HG03575 (cell line): ENCODE results near the gene FBXL16.
"Not testable (repeated sequence)": the region's sequence is repeated elsewhere in the genome, so short reads cannot be mapped to it uniquely, and the experiment has no call there.

Experiments
- ATAC-seq: cut with Tn5 transposase; IDR thresholded peaks from one replicate; pipeline ENCODE4 v1.9.1; 2021; ENCODE audit not compliant: unreplicated experiment, insufficient number of reproducible peaks, low FRiP score; ENCODE audit errors: extremely low read depth

Gene FBXL16

DNA sequence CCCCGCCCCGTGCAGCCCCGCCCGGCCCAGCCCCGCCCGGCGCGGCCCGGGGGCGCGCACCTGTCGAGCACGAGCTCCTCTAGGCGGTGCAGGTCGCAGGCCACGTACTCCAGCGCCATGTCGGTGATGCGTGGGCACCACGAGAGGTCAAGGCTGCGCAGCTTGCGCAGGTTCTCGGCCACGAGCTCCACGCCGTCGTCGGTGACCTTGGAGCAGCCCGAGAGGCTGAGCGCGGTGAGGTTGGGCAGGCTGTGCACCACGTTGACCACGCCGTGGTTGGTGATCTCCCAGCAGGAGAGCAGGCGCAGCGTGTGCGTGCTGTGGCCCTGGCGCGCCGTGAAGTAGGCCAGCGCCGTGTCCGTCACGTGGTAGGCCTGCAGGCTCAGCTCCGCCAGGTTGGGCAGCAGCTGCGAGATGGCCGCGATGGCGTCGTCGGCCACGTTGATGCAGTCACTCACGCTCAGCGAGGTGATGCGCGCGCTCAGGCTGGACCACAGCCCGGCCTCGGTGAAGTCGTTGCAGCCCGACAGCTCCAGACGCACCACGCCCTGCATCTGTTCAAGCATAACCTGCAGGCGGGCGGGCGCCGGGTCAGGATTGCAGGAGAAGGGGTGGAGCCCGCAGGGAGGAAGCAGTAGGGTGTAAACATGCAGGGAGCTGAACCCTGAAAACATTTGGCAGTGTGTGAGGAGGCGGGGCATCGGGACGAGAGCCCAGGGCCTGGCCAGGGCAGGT, 10.1 kb downstream of the FBXL16 start:
- ATAC-seq, result no peak

DNA sequence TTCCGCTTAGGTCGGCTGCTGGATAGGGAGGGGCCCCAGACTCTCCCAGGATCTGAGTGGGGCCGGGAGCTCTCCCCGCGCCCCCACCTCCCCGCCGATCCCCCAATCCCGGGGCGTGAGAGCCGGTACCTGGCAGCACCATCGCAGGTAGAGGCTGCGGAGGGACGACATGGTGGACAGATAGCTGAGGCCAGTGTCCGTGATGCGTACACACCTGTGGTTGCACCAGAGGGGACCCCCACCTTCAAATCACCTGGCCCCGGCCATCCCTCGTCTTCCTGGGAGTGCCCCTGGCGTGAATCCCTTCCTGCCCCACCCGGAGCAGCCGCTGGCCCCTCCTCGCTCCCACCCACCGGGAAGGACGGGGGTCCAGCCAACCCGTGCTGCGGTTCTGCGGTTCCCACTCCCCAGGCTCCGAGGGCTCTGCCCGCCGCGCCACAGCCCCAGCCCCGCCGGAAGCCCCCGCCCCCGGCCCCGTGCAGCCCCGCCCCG, 10.7 kb downstream of the FBXL16 start:
- ATAC-seq, result no peak

DNA sequence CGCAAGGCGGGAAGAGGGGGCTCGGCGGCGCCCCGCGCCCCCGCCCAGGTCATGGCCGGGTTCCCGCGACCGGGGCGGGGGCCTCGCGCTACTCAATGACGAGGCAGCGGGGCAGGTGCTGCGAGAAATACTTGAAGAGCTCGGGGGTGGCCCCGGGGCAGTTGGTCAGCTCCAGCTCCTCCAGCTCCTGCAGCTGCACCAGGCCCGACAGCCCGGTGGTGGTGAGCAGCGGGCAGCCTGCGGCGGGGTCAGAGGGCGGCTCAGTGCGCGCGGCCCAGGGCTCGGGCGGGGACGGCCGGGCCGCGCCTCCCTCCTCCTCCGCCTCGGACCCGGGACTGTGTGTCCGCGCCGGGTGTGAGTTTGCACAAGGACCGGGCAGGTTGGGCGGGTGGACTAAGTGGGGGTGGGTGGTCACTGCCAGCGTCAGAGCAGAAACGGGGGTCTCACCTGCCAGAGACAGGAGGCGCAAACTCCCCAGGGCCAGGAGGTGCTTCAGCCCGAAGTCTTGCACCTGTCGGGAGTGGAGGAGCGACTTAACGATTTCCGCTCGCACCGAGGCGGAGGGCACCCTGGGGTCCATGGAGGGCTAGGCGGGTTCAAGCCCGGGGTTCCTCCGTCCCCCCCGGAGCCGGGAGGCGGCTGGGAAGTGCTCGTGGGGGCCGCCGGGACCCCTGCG, 11.3 kb downstream of the FBXL16 start:
- no peak for ATAC-seq

DNA sequence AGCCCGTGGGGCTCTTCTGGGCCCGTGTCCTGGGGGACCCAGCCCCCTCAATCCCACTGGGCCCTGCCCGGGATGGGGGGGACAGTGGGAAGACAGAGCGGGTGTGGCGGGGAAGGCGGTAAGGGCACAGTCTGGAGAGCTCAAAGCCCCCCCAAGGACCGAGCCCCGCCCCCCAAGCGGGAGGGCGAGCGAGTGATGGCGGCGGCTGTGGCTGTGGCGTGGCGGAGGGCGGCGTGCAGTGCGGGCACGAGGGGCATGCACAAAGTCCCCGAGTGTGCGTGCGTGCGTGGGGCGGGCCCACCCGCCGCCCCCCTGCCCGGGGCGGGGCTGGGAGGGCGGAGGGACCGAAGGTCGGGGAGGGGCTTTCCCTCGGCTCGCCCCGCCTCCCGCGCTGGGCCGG, 11.8 kb downstream of the FBXL16 start:
- ATAC-seq, result no peak

DNA sequence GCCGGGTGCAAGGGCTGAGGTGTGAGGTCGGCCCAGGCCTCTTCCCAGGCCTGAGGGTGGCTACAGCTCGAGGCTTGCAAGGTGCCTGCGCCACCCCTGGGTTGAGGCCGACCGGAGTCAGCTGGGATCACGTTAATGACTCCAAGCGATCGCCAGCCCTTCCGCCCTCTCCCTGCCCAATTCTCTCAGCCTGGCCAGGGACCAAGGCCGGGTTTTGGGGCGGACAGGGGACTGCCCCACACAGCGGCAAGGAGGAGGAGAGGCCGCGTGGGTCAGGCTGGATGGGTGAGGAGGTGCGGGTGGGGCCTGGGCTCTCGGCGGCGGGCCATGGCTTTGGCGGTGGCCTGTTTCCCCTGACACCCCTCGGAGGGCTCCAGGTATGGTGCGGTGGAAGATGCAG, 12.2 kb downstream of the FBXL16 start:
- no peak for ATAC-seq

DNA sequence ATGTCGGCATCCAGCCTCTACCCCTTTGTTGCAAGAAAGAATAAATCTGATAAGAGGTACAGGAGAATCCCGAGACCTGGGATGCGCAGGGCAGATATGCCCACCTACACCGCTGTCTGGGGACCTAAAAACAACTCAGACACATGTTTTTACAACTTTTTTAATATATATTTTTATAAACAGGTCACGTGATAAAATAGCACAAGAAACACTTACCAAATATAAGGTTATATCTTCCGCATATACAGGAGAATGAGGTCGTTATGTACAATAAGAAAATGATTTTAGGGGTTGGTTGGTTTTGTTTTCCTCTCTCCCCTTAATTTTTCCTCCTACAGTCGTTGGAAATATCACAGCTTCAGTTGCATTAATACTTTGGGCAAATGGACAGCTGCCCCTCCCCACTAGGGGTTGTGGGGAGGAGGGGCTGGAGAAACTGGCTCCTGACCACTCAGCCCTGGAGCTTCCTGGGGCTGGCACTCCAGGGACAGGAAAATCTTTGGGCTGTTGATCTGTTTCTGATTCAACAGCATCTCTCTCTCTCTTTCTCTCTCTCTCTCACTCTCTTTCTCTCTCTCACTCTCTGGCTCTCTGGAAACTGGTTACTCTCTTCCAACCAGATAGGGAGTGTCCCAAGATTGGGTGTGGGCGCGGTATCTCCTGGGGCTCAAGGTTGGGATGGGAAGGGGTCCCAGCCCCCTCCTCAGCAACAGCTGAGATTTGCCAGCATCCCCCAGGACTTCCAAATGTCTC, 13.1 kb downstream of the FBXL16 start:
- no peak for ATAC-seq

DNA sequence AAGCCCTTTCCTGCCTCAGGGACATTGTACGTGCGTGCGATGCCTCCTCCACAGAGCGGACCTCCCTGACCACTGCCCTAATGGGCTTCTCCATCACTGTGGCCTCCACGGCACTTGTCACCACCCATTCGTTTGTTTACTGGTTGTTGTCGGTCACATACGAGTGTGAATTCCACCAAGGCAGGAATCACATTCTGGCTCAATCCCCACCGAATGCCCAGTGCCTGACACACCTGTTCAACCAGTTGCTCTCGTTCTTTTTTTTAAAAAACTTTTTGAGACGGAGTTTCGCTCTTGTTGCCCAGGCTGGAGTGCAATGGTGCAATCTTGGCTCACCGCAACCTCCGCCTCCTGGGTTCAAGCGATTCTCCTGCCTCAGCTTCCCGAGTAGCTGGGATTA, 14.4 kb downstream of the FBXL16 start:
- not testable (repeated sequence) for ATAC-seq

DNA sequence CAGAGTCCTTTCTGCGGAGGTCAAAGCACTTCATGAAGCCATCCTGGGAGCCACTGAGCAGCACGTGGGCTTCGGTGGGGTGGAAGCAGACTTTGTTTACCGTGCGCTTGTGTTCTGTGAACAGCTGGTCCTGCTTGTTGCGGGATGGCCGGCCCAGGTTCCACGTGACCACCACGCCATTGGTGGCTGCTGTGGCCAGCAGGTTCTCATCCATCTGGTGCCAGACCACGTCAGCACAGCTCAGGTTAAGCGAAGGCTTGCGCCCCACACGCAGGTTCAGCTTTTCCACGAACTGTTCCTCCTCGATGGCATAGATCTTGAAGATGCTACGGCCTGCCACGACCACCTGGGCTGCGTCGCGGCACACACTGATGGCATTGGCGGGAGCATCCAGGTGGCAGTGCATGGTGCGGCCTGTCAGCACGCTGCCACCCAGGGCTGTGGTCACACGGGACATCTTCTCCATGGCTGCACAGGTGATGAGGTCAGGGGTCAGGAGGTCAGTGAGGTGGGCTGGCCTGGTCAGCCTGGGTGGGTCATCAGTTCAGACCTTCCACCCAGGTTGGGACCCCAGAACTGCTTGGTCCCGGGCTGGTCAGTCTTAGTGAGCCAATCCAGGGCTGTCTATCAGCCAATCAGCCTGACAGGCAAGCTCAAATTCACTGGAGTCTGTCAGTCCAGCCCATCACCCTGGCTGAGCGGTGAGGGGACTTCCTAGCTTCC, 16.3 kb downstream of the FBXL16 start:
- no peak for ATAC-seq

DNA sequence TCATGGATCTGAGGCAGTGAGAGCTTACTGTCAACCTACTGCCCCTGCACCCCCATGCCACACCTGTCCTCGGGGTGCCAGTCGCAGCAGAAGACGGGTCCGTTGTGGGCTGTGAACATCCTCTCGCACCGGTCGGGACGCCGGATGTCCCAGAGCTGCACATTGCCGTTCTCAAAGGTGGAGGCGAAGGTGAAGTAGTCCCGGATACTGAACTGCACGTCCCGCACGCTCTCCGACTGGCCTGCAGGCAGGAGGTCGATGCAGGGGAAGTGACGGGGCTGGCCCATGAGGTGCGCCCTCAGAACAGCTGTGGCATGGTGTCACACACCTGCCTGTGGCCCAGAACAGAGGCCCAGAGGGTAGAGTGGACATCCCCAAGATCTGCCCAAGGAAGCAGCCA, 18.1 kb downstream of the FBXL16 start:
- ATAC-seq, result no peak

DNA sequence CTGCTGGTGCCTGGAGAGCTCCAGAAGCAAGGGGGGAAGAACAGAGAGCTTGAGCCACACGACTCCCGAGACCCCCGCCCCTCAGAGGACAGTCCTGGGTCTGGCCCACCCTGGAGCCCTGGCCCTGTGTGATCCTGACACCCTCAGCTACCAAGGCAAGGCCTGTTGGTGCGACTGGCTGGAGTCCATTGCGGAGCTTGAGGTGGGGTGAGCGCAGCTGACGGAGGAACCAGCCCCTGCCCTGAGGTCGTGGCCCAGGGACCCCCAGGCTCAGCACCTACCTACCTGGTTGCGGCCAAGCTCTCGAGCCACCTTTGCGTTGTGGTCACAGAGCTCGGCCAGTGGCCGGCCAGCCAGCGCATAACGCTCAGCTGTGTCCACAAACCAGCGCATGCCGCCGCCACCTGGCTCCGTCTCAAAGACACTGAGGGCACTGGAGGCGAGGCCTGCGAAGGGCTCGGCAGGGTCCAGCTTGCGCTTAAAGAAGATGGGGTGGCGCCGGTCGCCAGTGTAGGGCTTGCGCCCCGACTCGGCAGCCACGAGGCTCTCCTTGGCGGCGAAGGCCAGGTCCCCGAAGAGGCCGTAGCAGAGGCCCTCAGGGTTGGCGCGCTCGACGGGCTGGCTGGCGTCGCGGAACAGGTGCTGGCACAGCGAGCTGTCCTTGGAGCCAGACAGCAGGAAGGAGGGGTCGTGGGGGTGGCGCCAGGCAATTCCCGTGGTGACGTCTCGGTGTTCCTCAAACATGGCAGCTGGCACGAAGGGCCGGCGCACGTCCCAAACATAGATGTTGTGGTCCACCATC, 18.9 kb downstream of the FBXL16 start:
- ATAC-seq, result no peak

DNA sequence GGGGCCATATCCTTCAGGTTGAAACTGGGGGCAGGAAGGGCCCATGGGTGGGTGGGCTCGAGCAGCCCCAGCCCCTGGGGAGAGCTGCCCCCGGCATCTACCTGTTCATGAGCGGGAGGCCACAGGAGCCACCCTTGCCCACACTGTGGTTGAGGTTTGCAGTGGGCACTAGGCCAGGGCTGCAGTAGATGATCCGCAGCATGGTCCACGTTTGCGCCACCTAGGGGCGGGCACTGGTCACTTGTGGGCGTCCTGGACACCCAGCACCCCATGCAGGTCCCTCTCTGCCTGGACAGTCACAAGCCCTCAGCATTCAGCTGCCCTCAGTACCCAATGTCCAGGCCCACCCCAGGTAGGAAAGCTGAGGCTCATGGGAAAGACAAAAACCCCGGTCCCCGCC, 19.6 kb downstream of the FBXL16 start:
- no peak for ATAC-seq

DNA sequence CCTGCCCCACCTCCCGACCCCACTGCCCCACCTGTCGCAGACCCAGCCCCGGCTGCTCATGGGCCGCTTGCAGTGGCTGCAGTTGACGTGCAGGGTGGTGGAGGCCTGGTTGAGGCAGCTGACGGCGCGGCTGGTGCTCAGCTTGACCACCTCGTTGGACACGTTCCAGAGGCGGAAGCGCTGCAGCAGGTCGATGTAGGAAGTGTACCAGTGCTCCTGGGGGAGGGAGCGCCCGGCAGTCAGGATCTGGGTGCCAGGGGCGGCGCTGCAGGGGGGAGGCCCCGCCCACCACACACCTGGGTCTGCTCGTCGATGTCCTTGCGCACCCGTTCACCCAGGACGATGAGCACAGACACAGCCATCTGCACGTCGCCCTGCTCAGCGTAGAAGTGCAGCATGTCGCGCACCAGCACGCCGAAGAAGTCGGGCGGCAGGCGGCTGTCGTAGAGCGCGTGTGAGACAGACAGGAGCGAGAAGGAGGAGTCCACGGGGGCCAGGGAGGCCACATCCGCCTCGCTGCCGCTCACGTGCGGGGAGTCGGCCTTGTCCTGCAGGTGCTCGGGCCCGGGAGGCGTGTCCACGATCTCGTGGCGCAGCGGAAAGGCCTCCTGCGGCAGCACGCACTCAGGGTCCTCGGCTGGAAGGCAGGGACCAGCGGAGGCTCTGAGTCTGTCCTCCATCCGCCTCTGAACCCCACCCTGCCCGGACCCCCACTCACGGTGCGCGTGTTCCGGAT, 20.5 kb downstream of the FBXL16 start:
- no peak for ATAC-seq

DNA sequence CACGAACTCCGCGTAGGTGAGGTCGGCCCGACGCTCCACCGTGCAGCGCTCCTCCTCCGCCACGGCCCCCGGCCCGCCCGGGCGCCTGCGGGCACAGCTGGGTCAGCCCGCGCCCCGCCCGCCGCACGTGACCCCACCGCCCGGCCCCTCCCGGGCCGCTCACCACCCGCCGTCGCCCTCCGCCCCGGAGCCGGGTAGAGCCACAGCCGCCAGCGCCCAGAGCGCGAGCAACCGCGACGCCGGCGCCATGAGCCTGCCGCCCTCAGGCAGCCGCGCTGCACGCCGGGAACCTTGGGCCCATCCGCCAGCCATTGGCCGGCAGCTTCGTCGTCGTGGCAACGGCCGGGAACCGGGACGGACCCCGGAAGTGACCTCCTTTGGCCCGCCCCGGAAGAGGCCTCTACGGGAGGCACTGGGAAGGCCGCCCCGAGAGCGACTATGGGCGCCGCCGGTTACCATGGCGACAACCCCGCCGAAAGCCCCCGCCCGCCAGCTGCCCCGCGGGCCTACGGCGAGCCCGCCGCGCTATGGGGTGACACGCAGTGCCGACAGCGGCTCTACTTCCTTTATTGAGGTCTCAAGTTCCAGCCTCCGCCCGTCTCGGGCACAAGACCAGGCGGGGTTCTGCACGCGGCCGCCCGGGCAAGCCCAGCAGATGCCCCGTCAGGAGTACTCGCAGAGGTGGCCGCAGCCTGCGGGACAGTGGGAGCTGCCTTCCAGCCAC, 21.4 kb downstream of the FBXL16 start, which contains the start of gene JMJD8:
Gene JMJD8 (minus strand): TSS at position 264 of the 724 bp plus-strand sequence. CDS start 15 bp downstream, at position 249.
- no peak for ATAC-seq

DNA sequence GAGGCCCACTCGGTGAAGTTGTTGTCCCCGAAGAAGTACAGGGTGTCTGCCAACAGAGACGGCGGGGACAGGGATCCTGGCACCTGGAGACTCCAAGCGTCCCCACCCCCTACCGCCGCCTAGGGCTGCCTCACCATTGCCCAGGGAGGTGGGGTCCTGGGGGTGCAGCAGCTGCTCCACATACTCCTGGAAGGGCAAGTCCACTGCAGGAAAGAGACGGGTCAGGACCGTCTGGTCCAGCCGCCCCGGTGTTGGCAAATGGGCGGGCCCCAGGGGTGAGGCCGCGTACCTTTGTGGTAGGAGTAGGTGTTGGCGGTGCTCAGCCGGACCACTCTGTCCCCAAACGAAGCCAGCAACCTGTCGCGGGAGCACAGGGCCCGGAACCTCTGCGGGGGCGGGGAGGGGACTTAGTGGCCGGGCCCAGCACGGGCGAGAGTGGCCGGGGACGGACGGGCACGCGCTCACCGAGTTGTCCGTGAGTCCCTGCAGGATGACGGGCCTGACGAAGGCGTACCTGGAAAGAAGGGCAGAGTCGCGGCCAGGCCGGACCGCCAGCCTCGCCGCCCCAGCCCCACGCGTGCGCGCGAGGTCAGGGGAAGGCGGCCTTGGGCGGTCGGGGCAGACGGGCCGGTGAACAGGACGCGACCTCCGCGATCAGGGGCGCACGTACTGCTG, 22.1 kb downstream of the FBXL16 start:
- ATAC-seq, result no peak

DNA sequence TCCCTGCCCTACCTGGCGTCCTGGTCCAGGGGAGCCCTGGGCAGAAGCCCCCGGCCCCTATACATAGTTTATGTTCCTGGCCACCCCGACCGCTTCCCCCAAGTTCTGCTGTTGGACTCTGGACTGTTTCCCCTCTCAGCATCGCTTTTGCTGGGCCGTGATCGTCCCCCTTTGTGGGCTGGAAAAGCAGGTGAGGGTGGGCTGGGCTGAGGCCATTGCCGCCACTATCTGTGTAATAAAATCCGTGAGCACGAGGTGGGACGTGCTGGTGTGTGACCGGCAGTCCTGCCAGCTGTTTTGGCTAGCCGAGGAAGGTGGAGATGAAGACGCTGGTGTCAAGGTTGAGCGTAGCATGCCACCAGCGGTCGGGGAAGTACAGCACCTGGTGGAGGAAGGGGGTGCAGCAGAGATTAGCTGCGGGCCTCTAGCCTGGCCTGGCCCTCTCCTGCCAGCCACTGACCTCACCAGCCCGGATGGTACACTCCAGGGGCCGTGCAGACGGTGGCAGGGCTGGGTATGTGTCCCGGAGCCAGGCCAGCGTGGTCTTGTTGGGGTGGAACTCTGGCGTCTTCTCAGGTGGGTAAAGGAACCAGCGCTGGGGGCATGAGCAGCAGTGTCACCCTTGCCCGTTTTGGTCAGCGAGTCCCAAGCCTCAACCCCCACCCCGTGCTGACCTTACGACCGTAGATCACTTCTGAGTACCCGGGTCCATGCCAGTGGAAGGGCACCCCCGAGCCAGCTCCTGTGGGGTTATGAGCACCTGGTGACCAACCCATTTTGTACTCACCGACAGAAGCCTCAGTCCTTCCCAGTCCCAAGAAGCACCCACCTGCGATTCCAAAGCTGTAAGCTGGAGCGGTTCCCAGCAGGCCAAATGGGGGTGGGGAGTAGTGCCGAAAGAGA, 22.9 kb downstream of the FBXL16 start:
- no peak for ATAC-seq
